Motor neuron (in vitro differentiated cells): ENCODE results near the gene PAMR1. TPM values are rescaled to one million over a fixed set of nuclear protein-coding genes. Genes with fewer than 3 reads are reported as not detected.
A peak's percentile ranks its signal among the peaks of the same experiment; 100 is the strongest.

Source experiments
- ATAC-seq, 8 experiments: fragments of 200-7000 bp; cut with Tn5 transposase; replicated peaks in 6 of 8; 2 replicates each; pipeline ENCODE4 v1.8.0; 2021; ENCODE audit warnings: mild to moderate bottlenecking in 8 of 8, moderate library complexity in 8 of 8
- H3K27ac ChIP-seq, 2 donors: fragments of 250-450 bp; sonication (Bioruptor Pico); 2 replicates each; pipeline ENCODE4 v1.9.0; 2021; ENCODE audit warnings: antibody characterized with exemption in 2 of 2, mild to moderate bottlenecking in 2 of 2, moderate library complexity in 1 of 2
- H3K4me1 ChIP-seq, 2 donors: fragments of 250-450 bp; sonication (Bioruptor Pico); replicated peaks in 1 of 2; 2 replicates each; pipeline ENCODE4 v1.6.1; 2021; ENCODE audit warnings: antibody characterized with exemption in 2 of 2, mild to moderate bottlenecking in 2 of 2, moderate library complexity in 1 of 2
- H3K4me3 ChIP-seq, 5 donors: fragments of 250-450 bp; sonication (Bioruptor Pico); 2 replicates each; pipeline ENCODE4 v1.9.0; 2021; ENCODE audit warnings: antibody characterized with exemption in 5 of 5, mild to moderate bottlenecking in 5 of 5, moderate library complexity in 4 of 5
- WGBS, 10 experiments: fragments of 450-650 bp; shearing (Covaris generic); methylation state at CpG; one replicate each; pipeline ENCODE4 v1.0.0; 2022; 5-methylcytosine and 5-hydroxymethylcytosine counted together
- in situ Hi-C, 9 experiments: fragments of 400-800 bp; cut with MboI; loops; one replicate each; pipeline ENCODE4 v1.15.0; 2021; ENCODE audit warnings: low sequenced_read_pairs in 9 of 9, low pct_unique_long_range_greater_than_20kb in 2 of 9; ENCODE audit not compliant: unreplicated experiment in 9 of 9
- total RNA-seq, 8 experiments: library from RNA; unstranded; fragments of 300-600 nt; gene quantifications; 2 replicates each; pipeline versions ENCODE4 v1.2.3 to v1.2.4, GENCODE V29; 2022

The PAMR1 gene
- total RNA-seq, 8 experiments from 2014 or later: 0.11 to 476 (median 0.73) TPM; not detected in 2

DNA sequence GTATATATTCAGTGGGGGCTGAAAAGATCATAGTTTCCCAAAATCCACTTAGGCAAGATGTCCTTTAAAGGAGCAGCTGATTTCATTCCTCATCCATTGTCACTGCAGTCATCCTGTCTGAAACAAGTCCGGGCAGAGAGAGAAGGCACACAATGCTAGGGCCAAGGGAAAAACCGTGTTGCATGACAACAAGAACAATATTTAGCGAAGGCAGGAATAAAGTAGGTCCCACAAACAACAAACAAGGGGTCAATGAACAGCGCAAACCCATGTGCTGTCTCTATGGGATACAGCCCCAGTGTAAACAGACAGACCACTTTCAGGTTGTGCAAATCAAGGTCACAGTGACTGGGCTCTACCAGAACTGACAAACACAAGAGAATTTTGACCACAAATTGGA is 9.0 kb downstream of the PAMR1 start:
- H3K27ac ChIP-seq: no peak overlapping the region

DNA sequence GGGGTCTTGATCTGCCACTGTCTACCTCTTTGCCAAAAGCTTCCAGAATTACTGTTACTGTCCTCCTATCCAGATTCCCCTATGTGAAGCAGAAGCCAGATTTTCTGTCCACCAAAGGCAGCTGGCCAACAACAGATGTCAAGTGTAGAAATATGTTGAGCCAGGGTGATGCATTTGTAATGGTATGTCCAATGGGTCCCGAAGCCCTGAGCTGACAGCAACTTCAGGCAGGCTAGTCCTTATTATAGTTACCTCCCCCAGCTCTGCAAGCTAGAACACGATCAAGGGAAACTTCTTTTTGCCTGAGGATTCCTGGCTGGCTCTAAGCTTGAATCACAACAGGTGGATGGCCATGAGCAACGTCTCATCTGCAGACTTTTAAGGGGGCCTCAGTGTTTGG is 10.2 kb downstream of the PAMR1 start:
- no peak for ATAC-seq
- no peak overlapping the region for H3K4me3 ChIP-seq
- H3K27ac ChIP-seq: no peak overlapping the region
- in situ Hi-C loops: loop anchor here in 1 of 9 experiments (25.0 kb wide), 1 partner anchor 747 kb away; no protein-coding TSS in a partner anchor
- peaks cover 18 to 25% of the 10 kb centered on the region in 2 donors for H3K4me1 ChIP-seq
- WGBS, 10 experiments: 0 to 80% (median 43%) methylated on average over 1 to 3 of the region's 3 CpGs; no CpG with 5 or more reads in 4 of the 10 experiments

More for the DNA sequence above, 9.0 kb downstream of the PAMR1 start:
- in situ Hi-C loops: loop anchor here in 1 of 9 experiments (25.0 kb wide), 1 partner anchor 746 kb away; no protein-coding TSS in a partner anchor
- H3K4me3 ChIP-seq: no peak overlapping the region
- WGBS, 10 experiments: 11 to 69% (median 53%) methylated on average over 1 to 4 of the region's 4 CpGs; no CpG with 5 or more reads in 2 of the 10 experiments
- ATAC-seq: peak in 5 of 8 experiments; percentile 45 to 85 (median 59)
- H3K4me1 ChIP-seq: peaks cover 14 to 22% of the 10 kb centered on the region in 2 donors

DNA sequence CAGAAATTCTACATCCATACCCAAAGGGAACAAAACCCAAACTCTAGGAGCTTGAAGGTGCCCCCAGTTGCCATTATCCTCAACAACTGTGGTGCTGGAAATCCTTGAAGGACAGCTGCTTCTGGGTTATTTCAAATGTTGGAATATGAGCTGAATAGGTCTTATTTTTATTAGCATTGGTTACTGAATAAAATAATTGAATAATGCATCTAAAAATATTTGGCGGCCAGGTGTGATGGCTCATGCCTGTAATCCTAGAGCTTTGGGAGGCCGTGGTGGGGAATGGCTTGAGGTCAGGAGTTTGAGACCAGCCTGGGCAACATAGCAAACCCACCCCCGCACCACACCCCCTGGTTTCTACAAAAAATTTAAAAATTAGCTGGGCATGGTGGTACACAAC is 10.9 kb downstream of the PAMR1 start:
- no peak overlapping the region for H3K27ac ChIP-seq
- no peak overlapping the region for H3K4me3 ChIP-seq
- H3K4me1 ChIP-seq: peaks cover 18 to 25% of the 10 kb centered on the region in 2 donors
- WGBS, 10 experiments: 86 to 100% (median 90%) methylated on average over 1 to 2 of the region's 3 CpGs; no CpG with 5 or more reads in 5 of the 10 experiments
- ATAC-seq: no peak
- in situ Hi-C loops: loop anchor here in 1 of 9 experiments (25.0 kb wide), 1 partner anchor 748 kb away; no protein-coding TSS in a partner anchor

DNA sequence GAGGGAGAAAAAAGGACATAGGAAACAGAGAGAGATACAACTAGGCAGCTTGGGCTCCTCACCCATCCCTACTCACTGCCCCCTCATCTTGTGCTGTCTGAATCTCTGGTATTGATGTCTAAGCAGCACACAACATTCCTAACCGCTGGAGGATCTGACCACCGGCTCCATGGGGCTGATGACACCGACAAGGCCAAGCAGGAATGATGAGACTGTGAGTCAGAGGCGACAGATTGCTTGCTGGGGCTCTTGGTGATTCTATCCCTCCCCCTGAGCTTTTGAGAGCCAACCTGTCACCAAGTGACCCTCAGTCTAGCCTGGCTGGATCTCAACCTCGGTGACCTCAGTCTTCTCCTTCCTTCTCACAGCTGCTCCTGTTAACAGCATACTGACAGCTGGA is 13.8 kb downstream of the PAMR1 start:
- in situ Hi-C loops: loop anchor here in 1 of 9 experiments (25.0 kb wide), 1 partner anchor 751 kb away; no protein-coding TSS in a partner anchor
- no peak overlapping the region for H3K27ac ChIP-seq
- no peak overlapping the region for H3K4me3 ChIP-seq
- peak in 6 of 8 experiments; percentile 52 to 92 (median 92) for ATAC-seq
- H3K4me1 ChIP-seq: peaks cover 17 to 21% of the 10 kb centered on the region in 2 donors
- WGBS, 10 experiments: 0 to 54% (median 15%) methylated on average over 1 to 5 of the region's 5 CpGs; no CpG with 5 or more reads in 2 of the 10 experiments

DNA sequence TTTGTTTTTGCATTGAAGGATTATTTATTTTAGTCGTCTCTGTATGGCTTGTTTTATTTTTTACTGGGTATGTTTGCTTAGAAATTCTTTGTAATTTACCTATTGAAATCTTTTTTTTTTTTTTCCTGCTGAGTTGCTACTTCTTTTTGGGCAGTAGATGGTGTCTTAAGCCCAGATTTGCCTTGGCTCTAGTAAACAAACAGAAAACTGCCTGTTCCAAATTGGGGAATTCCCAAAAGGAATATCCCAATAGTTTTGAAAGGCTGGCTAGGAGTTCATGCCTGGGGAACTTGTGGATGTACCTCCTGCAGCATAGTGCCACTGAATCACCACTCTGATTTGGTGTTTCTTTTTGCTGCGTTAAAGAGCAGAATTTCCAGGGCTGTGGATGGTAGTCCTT is 17.7 kb downstream of the PAMR1 start:
- in situ Hi-C loops: loop anchor here in 1 of 9 experiments (25.0 kb wide), 1 partner anchor 755 kb away; no protein-coding TSS in a partner anchor
- WGBS, 10 experiments: 69 to 100% (median 87%) methylated on average over 1 to 2 of the region's 2 CpGs; no CpG with 5 or more reads in 1 of the 10 experiments

DNA sequence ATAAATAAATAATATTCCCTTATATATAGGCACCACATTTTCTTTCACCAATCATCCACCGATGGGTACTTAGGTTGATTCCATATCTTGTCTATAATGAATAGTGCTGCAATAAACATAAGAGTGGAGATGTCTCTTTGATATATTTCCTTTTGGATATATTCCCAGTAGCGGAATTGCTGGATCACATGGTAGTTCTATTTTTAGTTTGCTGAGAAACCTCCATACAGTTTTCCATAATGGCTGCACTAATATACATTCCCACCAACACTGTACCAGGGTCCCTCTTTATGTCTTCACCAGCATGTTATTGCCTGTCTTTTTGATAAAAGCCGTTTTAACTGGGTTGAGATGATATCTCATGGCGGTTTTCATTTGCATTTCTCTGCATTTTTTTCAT is 23.6 kb downstream of the PAMR1 start:
- 50 to 90% (median 76%) methylated on average over 1 to 4 of the region's 4 CpGs; no CpG with 5 or more reads in 1 of the 10 experiments for WGBS, 10 experiments
- in situ Hi-C loops: loop anchor here in 1 of 9 experiments (25.0 kb wide), 1 partner anchor 761 kb away; no protein-coding TSS in a partner anchor
- Histone ChIP-seq H3K4me1 (no peaks in the 10 kb centered on the region), H3K4me3 (no peak overlapping the region), H3K27ac (no peak overlapping the region)
- ATAC-seq: peak in 4 of 8 experiments; percentile 41 to 58 (median 53)

More for the DNA sequence above, 17.7 kb downstream of the PAMR1 start:
- Histone ChIP-seq H3K27ac (no peak overlapping the region), H3K4me1 (peaks cover 4 to 6% of the 10 kb centered on the region in 2 donors), H3K4me3 (no peak overlapping the region)
- ATAC-seq: no peak

DNA sequence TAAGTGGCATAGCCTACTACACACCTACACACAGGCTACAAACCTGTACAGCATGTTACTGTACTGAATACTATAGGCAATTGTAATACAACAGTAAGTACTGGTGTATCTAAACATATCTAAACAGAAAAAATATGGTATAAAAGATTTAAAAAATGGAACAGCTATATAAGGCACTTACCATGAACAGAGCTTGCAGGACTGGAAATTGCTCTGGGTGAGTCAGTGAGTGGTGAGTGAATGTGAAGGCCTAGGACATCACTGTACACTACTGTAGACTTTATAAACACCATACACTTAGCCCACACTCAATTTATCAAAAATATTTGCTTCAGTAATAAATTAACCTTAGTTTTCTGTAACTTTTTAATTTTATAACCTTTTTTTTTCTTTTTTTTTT is 24.7 kb downstream of the PAMR1 start:
- Histone ChIP-seq H3K4me3 (no peak overlapping the region), H3K4me1 (no peaks in the 10 kb centered on the region), H3K27ac (no peak overlapping the region)
- in situ Hi-C loops: loop anchor here in 1 of 9 experiments (25.0 kb wide), 1 partner anchor 762 kb away; no protein-coding TSS in a partner anchor
- ATAC-seq: no peak

DNA sequence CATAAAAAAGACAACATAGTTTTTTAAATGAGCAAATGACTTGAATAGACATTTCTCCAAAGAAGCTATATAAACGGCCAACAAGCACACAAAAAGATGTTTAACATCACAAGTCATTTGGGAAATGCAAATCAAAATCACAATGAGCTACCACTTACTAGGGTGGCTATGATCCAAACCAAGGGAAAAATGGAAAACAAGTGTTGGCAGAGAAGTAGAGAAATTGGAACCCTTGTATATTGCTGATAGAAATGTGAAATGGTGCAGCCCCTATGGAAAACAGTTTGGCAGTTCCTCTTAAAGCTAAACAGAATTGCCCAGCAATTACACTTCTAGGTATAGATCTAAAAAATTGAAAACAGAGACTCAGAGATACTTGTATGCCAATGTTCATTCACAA is 29.0 kb downstream of the PAMR1 start:
- 0 to 70% (median 36%) methylated on average over 1 of the region's 1 CpG; no CpG with 5 or more reads in 1 of the 10 experiments for WGBS, 10 experiments
- no peaks in the 10 kb centered on the region for H3K4me1 ChIP-seq
- no peak overlapping the region for H3K4me3 ChIP-seq
- ATAC-seq: no peak
- in situ Hi-C loops: loop anchor here in 1 of 9 experiments (25.0 kb wide), 1 partner anchor 766 kb away; no protein-coding TSS in a partner anchor
- H3K27ac ChIP-seq: no peak overlapping the region

DNA sequence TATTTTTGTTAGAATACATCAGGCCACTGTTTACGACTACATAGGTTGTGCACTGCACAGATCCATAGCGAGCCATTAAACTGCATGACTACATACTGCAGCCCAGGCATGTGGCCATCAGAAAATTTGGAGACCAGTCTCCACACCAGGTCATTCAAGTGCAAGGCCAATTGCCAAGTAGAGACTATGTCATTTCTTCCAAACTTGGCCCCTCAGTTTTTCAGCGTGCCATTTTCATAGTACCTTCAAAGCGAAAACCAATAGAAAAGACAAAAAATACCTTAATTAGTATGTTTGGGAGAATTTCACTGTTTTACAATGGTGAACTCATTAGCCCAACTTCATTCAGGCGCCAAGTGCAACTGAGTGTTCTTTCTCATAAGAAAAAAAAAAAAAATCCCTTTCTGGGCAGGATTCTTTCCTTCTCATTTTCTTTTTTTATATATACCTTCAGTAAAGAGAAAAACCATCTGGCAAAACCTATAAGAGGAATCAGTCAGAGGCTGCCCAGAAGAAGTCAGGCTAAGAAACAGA is 30.4 kb downstream of the PAMR1 start:
- in situ Hi-C loops: loop anchor here in 1 of 9 experiments (25.0 kb wide), 1 partner anchor 767 kb away; no protein-coding TSS in a partner anchor
- 81 to 100% (median 97%) methylated on average over 1 to 5 of the region's 5 CpGs; no CpG with 5 or more reads in 2 of the 10 experiments for WGBS, 10 experiments
- H3K4me1 ChIP-seq: no peaks in the 10 kb centered on the region
- H3K4me3 ChIP-seq: no peak overlapping the region
- no peak for ATAC-seq
- no peak overlapping the region for H3K27ac ChIP-seq

DNA sequence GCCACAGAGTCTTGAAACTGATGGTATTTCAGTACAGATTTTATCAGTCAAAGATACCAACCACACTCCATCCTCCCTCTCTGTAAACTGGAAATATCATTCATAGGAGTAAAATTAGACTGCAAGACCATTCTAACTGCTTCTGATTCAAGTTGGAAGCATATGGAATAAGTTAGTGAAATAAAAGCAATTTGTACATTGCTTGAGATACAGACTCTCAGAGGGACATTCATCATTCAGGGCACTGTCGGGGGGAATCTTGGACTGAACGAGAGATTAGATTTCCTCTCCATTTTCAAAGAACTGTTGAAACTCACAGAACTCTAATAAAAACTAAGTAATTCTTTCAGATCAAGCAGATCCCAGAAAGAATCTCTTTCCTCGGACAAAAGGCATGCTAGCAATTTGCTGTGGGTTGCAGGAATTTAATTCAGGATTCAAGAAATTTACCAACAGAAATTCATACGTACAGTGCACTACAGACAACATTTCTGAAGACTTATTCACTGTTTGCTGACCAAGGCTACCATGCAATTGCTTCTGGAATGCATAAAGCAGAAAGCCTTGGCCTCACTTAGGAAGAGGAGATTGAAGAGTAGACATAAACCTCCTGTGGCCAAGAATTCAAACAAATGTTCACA is 34.1 kb downstream of the PAMR1 start:
- in situ Hi-C loops: loop anchor here in 1 of 9 experiments (25.0 kb wide), 1 partner anchor 771 kb away; no protein-coding TSS in a partner anchor
- Histone ChIP-seq H3K27ac (no peak overlapping the region), H3K4me3 (no peak overlapping the region), H3K4me1 (no peaks in the 10 kb centered on the region)
- peak in 4 of 8 experiments; percentile 59 to 77 (median 69) for ATAC-seq
- 0 to 96% (median 80%) methylated on average over 1 to 4 of the region's 4 CpGs; no CpG with 5 or more reads in 1 of the 10 experiments for WGBS, 10 experiments

DNA sequence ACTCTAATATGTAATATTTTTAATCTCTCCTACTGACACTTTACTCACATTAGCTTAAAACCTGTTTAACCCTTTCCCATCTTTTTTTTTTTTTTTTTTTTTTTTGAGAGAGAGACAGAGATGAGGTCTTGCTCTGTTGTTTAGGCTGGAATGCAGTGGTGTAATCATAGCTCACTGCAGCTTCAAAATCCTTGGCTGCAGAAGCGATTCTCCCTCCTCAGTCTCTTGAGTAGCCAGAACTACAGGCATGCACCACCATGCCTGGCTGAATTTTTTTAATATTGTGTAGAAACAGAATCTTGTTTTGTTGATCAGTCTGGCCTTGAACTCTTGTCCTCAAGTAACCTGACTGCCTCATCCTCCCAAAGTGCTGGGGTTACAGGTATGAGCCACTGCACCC is 37.3 kb downstream of the PAMR1 start:
- no peak overlapping the region for H3K27ac ChIP-seq
- in situ Hi-C loops: loop anchor here in 1 of 9 experiments (25.0 kb wide), 1 partner anchor 774 kb away; no protein-coding TSS in a partner anchor
- WGBS, 10 experiments: 40 to 100% (median 75%) methylated on average over 1 of the region's 1 CpG; no CpG with 5 or more reads in 3 of the 10 experiments

DNA sequence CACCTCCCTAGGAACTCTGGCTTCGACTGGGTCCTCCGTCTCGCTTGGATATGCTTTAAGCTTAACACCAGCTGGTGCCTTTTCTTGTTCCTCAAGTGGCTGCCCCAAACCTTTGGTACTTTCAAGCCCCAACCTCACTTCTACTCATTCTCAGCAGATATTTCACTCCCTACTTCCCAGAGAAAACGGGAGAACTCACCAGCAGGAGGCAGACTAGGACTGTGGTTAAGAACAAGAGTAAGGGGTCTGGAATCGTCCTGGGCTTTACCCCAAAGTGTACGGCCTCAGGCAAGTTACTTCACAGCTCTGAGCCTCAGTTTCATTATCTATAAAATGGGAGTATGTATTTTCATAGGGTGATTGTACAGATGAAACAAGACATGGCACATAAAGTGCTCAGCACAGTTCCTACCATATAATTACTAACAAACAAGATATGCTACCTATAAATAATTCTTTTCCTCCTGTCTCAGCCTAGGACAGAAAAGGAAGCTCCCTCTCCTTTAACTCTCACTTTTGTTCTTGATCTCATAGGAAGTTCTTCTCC is 37.8 kb downstream of the PAMR1 start:
- H3K27ac ChIP-seq: no peak overlapping the region
- H3K4me1 ChIP-seq: no peaks in the 10 kb centered on the region
- ATAC-seq: peak in 3 of 8 experiments; percentile 12 to 40 (median 35)
- 8 to 64% (median 40%) methylated on average over 1 to 6 of the region's 6 CpGs; no CpG with 5 or more reads in 1 of the 10 experiments for WGBS, 10 experiments
- H3K4me3 ChIP-seq: no peak overlapping the region
- in situ Hi-C loops: loop anchor here in 1 of 9 experiments (25.0 kb wide), 1 partner anchor 775 kb away; no protein-coding TSS in a partner anchor

More for the DNA sequence above, 37.3 kb downstream of the PAMR1 start:
- H3K4me3 ChIP-seq: no peak overlapping the region
- ATAC-seq: no peak
- H3K4me1 ChIP-seq: no peaks in the 10 kb centered on the region
